K562 treated with DMSO at 1 percent for 12 hours (cell line): ENCODE results near the gene ZBTB33. TPM values are rescaled to one million over a fixed set of nuclear protein-coding genes. Genes with fewer than 3 reads are reported as not detected.

ENCODE experiments used
- total RNA-seq: library from RNA; unstranded; fragments of 300-600 nt; gene quantifications from 2 replicates; pipeline ENCODE4 v1.2.3, GENCODE V29; 2022; ENCODE audit not compliant: insufficient read depth

The ZBTB33 gene, protein sequence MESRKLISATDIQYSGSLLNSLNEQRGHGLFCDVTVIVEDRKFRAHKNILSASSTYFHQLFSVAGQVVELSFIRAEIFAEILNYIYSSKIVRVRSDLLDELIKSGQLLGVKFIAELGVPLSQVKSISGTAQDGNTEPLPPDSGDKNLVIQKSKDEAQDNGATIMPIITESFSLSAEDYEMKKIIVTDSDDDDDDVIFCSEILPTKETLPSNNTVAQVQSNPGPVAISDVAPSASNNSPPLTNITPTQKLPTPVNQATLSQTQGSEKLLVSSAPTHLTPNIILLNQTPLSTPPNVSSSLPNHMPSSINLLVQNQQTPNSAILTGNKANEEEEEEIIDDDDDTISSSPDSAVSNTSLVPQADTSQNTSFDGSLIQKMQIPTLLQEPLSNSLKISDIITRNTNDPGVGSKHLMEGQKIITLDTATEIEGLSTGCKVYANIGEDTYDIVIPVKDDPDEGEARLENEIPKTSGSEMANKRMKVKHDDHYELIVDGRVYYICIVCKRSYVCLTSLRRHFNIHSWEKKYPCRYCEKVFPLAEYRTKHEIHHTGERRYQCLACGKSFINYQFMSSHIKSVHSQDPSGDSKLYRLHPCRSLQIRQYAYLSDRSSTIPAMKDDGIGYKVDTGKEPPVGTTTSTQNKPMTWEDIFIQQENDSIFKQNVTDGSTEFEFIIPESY
- total RNA-seq = 3.3 and 16.4 TPM in 2 replicates

DNA sequence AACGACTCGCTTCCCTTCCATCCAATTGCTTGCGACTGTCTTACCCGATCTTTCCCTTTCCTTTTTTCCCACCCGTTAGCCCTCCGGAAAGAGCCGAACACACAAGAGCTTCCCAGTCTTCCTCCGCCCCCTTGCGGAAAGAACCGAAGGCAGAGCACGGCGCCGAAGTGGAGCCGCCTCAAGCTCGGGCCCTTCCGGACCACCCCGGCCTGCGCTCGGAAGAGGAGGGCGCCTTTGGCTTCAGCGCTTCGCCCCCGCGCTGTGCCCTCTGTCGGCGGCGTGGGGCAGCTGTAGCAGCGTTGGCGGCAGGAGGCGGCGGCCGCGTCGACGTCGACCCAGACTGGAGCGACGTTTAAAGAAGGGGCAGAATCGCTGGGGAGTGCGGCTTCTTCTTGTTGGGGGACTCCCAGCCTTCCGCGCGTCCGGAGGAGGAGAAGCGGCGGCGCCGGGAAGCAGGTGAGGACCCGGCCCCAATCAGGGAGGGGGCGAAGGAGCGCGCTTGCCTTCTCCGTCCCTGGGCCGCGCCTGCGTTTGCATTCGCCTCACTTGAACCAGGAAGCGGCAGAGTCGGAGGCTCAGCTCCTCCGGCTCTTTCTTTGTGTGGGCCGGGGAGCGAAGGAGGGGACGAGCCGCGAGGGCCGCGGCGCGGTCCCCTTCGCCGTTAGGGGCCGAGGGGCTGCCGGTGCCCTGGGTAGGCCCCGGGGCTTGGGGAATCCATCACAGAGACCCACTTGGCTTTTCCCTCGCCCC lies at the start of gene ZBTB33:
Gene ZBTB33 (plus strand): TSS at position 291 of the 750 bp plus-strand sequence. CDS start 2,604 bp downstream, outside the sequence.

Other genes starting within 250 kb of the ZBTB33 start
- gene RHOXF2B, start 173.1 kb upstream of the ZBTB33 start, total RNA-seq = 4.2 and 5.4 TPM in 2 replicates
- gene RHOXF1, start 134.9 kb upstream of the ZBTB33 start, total RNA-seq = not detected in 2 replicates
- gene RHOXF2, start 92.2 kb upstream of the ZBTB33 start, total RNA-seq = 93.9 and 96.4 TPM in 2 replicates
- gene TMEM255A, start 60.6 kb downstream of the ZBTB33 start, total RNA-seq = not detected in 2 replicates
- gene ATP1B4, start 111.3 kb downstream of the ZBTB33 start, total RNA-seq = not detected in 2 replicates
- 33.4 and 103 TPM in 2 replicates for gene LAMP2, start 218.5 kb downstream of the ZBTB33 start, total RNA-seq